Measurements from ENCODE around the gene BCAS3.
"Not testable (repeated sequence)": the region's sequence is repeated elsewhere in the genome, so short reads cannot be mapped to it uniquely, and the experiment has no call there.

BCAS3 gene

DNA sequence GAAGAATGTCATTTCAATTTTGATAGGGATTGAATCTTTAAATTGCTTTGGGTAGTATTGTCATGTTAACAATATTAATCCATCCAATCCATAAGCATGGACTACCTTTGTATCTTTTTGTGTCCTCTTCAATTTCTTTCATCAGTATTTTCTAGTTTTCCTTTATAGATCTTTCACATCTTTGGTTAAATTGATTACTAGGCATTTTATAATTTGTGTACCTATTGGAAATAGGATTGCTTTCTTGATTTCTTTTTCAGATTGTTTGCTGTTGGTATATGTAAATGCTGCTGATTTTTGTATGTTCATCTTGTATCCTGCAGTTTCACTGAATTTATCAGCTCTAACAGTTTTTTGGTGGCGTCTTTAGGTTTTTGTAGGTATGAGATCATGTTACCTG lies 24.1 kb upstream of the BCAS3 start:
- DNase-seq (ENCODE audit: low spot score): no peak
- TF ChIP-seq CTCF (IDR thresholded peaks at IDR 0.05; ENCODE audit: extremely low read depth, missing control alignments): no peak

GRCh38 chr17:60656499-60656898 lies 21.2 kb upstream of the BCAS3 start:
- no peak for DNase-seq (ENCODE audit: low spot score)

GRCh38 chr17:60659156-60659555 lies 18.5 kb upstream of the BCAS3 start:
- DNase-seq (ENCODE audit: low spot score): no peak
- TF ChIP-seq CTCF (IDR thresholded peaks at IDR 0.05; ENCODE audit: extremely low read depth, missing control alignments): no peak

More at GRCh38 chr17:60656499-60656898, 21.2 kb upstream of the BCAS3 start:
- no peak for TF ChIP-seq CTCF (IDR thresholded peaks at IDR 0.05; ENCODE audit: extremely low read depth, missing control alignments)

DNA sequence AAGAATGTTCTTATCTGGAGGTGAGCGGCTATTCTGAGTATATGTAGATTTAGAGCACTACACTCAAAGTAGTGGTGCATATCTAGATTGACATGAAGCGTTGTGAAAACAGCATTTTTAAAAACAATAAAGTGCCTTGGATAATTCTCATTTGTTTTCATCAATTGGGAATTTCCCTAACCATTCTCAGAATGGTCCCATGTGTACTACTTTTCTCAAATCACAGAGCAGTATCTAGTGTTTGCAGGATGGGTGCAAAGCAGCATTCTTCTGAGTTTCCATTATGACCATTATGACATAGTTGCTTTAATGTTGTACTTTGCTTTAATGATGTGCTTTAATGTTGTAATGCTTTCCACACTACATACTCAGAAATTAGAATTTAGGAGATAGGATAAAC lies 16.2 kb upstream of the BCAS3 start:
- no peak for TF ChIP-seq CTCF (IDR thresholded peaks at IDR 0.05; ENCODE audit: extremely low read depth, missing control alignments)
- DNase-seq (ENCODE audit: low spot score): no peak

DNA sequence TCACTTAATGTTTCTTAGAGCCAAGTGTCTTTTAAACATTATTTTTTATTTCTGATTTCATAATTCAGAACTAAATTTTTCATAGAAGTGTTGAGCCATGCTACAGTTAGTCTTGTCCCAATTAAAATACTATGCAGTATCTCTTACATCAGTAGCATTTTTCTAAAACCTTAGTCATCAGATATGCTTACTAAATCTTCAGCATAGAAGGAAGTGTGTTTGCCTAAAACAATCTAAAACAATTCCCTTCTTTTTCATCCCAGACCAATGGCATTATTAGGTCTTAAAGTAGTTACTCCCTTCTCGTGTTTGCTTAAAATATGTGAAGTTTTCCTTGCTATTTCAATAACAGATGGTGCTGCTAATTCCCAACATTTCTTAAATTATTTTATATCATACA lies 13.6 kb upstream of the BCAS3 start:
- DNase-seq (ENCODE audit: low spot score): no peak
- no peak for TF ChIP-seq CTCF (IDR thresholded peaks at IDR 0.05; ENCODE audit: extremely low read depth, missing control alignments)

GRCh38 chr17:60665602-60666001 lies 12.0 kb upstream of the BCAS3 start:
- no peak for TF ChIP-seq CTCF (IDR thresholded peaks at IDR 0.05; ENCODE audit: extremely low read depth, missing control alignments)
- DNase-seq (ENCODE audit: low spot score): no peak

- not testable (repeated sequence) for DNase-seq (ENCODE audit: low spot score)
Observed at GRCh38 chr17:60668741-60669140, 8.9 kb upstream of the BCAS3 start.

GRCh38 chr17:60671482-60671881 lies 6.2 kb upstream of the BCAS3 start:
- DNase-seq (ENCODE audit: low spot score): no peak
- TF ChIP-seq CTCF (IDR thresholded peaks at IDR 0.05; ENCODE audit: extremely low read depth, missing control alignments): no peak

DNA sequence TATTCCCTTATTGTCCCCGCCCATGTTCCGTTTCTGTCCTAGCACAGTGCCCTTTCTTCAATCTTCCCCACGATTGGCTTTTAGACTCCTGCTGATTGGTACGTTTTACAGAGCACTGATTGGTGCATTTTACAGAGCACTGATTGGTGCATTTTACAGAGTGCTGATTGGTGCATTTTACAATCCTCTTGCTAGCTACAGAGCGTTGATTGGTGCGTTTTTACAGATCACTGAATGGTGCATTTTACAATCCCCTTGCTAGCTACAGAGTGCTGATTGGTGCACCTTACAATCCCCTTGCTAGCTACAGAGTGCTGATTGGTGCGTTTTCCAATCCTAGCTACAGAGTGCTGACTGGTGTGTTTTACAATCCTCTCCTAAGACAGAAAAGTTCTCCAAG lies 3.0 kb upstream of the BCAS3 start:
- not testable (repeated sequence) for DNase-seq (ENCODE audit: low spot score)

All from GM20000 (cell line).